Inferior parietal cortex (tissue), 1 donor: Measurements from ENCODE around the gene RAB3IL1.
A peak's percentile ranks its signal among the peaks of the same experiment; 100 is the strongest.

ENCODE experiments used
- DNase-seq: peaks from one replicate; pipeline ENCODE4 v3.0.0-alpha.2; 2016; ENCODE audit errors: extremely low spot score

RAB3IL1 gene

DNA sequence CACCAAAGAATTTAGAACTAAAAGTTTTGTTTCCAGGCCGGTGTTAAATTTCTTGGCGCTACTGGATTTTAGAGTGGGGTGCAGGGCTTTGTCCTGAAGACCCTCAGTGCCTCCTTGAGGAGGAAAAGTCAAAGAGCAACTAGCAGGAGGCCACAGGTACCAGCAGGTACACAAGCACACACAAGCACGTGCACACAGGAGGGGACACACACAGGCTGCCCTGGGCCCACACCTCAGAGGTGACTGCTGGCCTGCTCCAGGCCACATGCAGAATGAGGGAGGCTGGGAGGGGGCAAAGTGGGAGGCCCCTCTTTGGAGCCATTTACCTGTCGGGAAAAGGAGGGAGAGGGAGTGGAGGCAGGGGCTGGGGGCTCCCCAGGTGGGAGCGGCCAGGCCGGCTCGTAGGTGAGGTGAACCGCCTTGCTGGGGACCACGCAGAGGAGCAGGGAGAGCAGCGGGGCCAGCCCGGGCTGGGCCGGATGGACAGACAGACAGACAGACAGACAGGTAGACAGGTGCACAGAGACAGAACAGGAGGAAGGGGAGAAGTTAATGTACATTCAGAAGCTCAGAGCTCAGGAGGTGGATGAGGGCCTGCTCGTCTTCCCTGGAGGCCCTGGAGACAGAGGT, 12.2 kb downstream of the RAB3IL1 start:
- DNase-seq = no peak

DNA sequence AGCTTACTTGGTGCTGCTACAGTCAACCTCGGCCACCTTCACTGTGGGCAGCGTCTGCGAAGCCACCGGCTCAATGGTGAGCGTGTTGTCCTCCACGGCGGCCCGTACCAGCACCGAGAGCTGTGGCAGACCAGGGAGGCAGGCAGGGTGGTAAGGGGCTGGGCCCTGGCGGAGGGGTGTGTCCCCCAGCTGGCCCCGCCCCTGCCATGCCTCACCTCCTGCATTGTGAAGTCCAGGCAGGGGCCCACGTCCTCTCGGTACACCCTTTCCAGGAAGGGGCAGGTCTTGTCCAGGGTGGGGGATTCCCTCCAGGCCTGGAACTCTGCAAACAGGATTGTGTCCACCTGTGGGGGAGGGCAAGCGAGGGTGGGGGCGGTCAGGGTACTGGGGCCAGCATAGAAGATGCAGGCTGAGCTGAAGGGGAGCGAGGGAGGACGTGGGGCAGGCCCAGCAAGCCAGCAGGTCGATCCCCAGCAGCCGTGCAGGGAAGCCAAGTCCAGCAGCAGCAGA, 12.8 kb downstream of the RAB3IL1 start:
- DNase-seq = no peak

DNA sequence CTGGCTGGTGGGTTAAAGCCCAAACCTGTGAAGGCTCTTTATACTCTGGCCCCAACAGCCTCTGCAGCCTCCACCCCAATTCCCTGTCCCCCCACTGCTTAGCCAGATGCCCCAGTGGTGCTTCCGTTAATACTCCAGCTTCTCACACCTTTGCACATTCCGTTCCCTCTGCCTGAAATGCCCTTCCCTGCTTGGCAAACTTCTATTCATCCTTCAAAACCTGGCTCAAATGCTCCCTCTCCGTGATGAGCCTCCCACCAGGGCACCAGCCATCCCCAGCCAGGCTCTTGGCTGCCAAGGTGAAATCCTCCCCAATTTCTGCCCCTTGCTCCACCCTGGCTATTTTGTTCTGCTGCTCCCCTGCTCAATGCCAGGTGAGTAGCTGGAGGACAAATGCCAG, 13.5 kb downstream of the RAB3IL1 start:
- DNase-seq = no peak

DNA sequence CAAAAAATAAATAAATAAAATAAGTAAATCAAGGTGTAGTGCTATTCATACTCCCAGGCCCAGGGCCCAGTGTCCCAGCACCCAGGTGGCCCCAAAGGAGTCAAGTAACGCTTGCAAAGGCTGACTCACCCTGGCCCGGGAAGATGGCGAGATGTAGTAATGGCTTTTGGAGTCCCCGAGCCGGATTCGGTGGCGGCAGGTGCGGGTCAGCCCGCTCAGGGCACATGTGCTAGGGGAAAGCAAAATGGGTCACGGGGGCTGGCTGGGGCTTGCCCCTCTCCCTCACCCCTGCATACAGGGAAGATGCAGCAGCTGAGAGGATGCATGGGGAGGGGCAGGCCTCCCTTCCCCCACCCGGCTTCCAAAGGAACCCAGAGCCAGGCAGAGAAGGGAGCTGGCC, 15.1 kb downstream of the RAB3IL1 start:
- DNase-seq = no peak

GRCh38 chr11:61901397-61901796, 16.0 kb downstream of the RAB3IL1 start:
- no peak for DNase-seq

DNA sequence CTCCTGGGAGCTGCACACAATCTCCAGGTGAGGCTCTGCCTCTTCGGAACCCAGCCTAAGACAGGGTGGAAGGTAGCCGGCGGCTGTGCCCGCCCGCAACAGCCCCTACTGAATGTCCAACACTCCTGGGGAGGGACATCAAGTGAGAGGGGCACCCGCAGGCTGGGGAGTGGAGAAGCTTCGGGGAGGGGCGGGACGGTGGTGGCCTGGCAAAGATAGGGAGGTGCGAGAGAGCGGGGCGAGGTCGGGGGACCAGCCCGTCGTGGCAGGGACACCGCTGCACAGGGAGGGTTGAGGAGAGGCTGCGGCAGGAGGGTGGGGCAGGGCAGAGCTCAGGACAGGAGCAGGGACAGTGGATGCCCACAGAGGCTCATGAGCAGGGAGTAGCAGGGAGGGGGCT, 17.1 kb downstream of the RAB3IL1 start:
- DNase-seq = no peak

- DNase-seq = peak; percentile 65
Measured at GRCh38 chr11:61899146-61899841, 18.1 kb downstream of the RAB3IL1 start.

DNA sequence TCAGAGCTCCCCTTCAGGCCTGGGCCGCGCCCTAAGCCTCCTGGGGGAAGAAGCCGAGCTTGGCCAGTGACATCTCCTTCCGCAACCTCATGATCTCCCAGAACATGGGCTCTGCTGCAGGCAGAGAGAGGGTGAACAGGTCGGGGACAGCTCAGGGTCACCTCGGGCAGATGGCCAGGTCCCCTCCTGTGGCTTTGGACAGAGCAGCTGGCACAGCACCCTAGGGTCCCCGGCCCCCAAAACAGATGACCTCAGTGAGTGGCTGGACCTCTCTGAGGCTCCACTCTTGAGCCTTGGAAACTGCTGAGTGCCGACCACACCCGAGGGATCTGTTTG, 19.2 kb downstream of the RAB3IL1 start:
- no peak for DNase-seq

DNA sequence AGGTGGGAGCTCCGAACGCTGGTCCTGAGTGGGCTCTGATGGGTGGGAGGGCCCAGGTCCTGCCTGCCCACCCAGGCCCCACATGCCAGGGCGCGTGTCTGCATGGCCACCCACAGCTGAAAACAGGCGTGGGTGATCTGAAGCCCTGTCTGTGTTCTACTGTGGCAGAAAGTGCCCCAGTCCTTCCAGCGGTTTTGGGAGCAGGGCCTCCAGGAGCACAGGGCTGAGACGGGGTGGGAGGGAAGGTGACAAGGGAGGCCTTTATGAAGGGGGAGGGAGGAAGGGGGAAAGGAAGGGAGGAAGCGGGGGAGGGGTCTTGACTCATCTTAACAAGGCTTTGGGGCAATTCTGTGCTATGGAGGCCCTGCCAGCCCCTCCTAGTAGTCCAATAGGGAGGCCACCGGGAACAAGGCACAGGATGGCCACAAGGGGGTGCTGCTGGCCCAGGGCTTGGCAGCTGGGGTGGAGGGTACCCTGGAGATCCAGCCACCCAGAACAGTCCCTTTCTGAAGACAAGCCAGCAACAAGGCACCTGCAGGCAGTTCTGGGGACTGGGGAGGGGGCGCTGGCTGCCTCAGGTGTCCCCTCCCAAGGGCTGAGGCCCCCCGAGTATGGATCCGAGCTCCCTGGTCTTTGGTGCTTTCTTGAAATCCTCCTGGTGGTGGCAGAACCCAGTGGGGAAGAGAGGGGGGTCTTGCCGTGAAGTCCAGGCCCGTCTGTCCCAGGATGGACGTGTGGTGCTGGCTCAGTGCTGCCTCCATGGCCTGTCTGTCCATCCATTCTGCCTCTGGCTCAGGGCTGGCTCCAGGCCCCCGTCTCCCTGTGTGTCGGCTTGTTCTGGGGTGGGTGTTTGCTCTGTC, 19.7 kb downstream of the RAB3IL1 start:
- peak; percentile 73 for DNase-seq

DNA sequence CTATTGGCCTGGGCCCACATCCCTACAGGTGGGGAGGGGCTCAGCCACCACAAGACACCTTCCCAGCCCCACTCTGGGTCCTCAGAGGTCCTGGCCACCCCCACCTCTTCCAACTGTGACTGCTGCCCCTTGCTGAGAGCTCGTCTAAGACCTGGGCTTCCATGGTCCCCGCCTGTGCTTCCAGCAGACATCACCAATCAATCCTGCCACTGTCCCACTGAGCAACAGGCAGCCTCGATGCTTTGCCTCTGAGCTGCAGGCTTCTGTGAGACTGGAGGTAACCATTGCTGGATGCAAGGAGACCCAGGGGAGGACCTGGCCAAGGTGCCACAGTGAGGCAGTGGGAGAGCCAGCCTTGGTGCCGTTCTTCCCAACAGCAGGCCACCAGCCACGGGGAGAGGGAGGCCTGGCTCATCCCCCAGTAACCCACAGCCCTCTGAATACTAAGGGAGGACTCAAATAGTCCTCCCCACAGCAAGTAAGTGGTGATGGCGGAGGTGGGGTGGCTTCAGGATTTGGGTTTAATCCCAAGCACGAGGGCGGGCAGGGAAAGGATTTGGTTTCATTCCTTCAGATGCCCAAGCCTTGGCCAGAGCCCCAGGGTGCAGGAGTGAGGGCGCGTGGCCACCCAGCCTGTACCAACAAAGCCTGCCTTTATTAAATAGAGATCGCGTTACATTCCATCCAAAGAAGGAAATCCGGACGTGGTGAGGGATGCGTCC, 20.5 kb downstream of the RAB3IL1 start:
- DNase-seq = no peak

- DNase-seq = no peak
Measured at GRCh38 chr11:61895718-61896059, 21.7 kb downstream of the RAB3IL1 start.

- DNase-seq = no peak
Measured at GRCh38 chr11:61895046-61895717, 22.2 kb downstream of the RAB3IL1 start.

DNA sequence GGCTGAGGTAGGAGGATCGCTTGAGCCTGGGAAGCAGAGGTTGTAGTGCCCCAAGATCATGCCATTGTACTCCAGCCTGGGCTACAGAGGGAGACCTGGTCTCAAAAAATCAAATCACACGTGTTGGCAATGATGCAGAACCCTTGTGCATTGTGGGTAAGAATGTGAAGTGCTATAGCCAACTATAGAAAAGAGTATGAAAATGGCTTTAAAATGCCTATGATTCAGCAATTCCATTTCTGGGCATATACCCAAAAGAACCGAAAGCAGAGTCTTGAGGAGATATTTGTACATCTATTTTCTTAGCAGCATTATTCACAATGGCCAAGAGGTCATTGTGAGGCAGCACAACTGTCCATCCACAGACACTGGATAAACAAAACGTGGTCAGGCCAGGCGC, 23.4 kb downstream of the RAB3IL1 start:
- peak; percentile 32 for DNase-seq

DNA sequence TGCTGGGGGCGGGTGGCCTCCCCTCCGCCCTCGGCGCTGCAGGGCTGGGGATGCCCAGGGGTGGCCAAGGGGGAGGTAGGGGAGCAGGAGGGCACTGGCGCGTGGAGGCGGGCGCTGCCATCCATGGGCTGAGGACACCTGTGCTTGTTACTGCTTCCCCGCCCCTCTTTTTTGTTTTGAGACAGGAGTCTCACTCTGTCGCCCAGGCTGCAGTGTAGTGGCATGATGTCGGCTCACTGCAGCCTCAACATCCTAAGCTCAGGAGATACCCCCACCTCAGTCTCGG, 25.3 kb downstream of the RAB3IL1 start:
- DNase-seq = no peak

- peak; percentile 75 for DNase-seq
Measured at GRCh38 chr11:61891331-61892084, 25.9 kb downstream of the RAB3IL1 start, which contains the start of gene FADS3. Gene FADS3 (minus strand): TSS chr11:61891545. CDS start chr11:61891381, 164 bp downstream.

DNA sequence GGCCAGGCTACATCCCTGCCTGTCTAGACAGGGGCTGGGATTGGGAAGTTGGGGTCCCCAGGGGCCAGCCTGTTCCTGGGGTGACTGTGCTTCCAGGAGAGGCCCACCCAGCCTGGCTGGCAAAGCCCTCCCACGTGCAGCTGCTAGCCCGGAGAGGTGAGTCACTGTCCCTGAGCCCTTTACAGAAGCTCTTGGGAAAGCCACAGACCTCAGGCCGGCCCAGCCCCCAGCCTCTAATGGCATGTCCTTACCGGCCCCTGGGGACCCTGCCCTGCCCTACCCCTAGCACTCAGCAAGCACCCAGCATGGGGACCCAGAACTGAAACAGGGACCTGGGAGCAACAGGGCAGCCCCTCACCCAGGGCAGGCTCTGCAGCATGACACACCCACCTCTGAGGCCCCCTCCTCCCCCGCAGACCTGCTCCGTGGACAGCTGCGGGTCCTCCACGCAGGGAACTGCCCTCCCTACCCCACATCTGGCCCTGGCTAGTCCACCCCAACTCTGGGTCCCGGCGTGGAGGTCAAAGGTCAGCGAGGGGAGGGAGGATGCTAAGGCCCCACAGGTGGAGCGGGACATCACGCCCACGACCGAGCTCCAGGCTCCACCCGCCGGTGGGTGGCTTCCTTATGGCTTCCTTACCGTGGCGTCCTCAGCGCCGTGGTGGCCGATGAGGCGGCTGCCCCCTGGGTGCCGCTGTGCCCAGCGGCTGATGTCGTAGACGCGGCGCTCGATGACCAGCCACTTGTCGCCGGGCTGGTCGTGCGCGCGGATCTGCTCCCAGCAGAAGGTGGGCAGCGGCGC, 26.6 kb downstream of the RAB3IL1 start:
- DNase-seq = no peak

- no peak for DNase-seq
Measured at GRCh38 chr11:61889831-61890230, 27.5 kb downstream of the RAB3IL1 start.

DNA sequence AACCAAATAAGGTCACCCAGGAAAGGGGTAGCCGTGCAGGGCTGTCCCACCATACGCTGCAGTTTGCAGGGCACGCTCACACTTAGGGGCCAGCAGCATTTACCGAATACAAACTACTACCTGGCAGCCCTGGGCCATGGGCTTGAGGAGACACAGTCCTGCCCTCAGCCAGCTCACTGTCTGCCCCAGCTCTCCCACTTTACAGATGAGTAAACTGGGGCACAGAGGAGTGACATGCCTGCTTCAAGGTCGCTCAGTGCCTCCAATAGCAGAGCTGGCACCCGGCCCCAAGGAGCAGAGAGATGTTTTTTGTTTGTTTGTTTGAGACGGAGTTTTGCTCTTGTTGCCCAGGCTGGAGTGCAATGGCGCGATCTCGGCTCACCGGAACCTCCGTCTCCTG, 28.8 kb downstream of the RAB3IL1 start:
- no peak for DNase-seq

DNA sequence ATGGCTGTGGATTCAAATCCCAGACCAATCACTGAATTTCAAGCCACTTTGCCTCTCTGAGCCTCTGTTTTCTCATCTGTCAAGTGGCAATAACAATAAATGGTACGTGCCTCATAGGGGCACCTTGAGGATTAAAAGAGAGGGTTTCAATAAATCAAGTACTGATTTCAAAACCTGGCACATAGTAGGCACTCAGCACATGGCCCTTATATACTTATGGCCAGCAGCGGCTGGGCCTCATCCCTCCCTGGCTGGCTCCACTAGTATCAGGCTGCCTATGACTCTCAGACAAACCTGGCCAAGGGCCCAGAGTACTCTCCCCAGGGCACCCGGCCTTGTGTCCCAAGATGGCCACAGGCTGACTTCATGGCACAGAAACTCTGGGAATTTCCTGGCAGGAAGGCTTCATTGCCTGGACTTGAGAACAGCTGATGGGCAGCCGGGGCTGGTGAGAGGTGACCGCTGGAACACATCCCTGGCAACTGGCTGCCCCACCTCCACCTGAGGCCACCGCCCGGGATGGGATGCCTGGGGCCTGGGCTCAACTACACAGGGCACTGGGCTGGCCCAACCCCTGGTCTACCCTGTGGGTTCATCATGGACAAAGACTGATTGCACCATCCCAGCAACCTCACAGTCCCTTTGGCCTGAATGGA, 29.4 kb downstream of the RAB3IL1 start:
- no peak for DNase-seq

DNA sequence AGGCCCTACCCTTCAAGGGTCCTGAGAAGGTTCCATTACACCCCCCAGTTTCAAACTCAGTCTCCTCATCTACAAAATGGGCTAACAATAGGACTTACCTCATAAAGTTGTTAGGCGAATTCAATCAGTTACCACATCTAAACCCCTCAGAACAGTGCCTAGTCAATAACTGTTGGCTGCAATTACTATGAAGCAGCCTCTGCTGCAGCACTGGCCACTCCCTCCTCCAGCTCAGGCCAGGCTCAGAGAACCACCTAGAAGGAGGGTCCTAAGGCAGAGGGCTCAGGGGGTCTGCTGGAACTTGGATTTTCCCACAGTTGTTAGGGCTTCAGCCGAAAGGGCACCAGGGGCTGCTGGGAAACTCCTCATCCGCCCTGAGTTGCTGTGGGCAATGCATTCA, 30.7 kb downstream of the RAB3IL1 start:
- no peak for DNase-seq
